VCaP (cell line): Measurements from ENCODE around the gene CPT1C.

Source experiments
- H3K27ac ChIP-seq: fragments of 450-650 bp; 2 replicates; pipeline ENCODE4 v1.5.1; 2017
- CTCF ChIP-seq: fragments of 450-650 bp; conservative IDR thresholded peaks from 2 replicates; pipeline ENCODE4 v1.5.1; 2017; ENCODE audit warnings: mild to moderate bottlenecking, moderate library complexity

Gene CPT1C

DNA sequence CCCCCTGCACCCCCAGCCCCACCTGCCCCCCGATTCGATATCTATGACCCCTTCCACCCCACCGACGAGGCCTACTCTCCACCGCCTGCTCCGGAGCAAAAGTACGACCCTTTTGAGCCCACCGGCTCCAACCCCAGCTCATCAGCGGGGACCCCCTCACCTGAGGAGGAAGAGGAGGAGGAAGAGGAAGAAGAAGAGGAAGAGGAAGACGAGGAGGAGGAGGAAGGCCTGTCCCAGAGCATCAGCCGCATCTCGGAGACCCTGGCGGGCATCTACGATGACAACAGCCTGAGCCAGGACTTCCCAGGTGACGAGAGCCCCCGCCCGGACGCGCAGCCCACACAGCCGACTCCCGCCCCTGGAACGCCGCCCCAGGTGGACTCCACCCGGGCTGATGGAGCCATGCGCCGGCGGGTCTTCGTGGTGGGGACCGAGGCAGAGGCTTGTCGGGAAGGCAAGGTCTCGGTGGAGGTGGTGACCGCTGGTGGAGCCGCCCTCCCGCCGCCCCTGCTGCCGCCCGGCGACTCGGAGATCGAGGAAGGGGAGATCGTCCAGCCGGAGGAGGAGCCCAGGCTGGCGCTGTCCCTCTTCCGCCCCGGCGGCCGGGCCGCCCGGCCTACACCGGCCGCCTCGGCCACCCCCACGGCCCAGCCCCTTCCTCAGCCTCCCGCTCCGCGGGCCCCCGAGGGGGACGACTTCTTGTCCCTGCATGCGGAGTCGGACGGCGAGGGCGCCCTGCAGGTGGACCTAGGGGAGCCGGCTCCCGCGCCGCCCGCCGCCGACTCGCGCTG is 39.7 kb upstream of the CPT1C start:
- TF ChIP-seq CTCF, result no peak
- H3K27ac ChIP-seq, result no peak overlapping the region

DNA sequence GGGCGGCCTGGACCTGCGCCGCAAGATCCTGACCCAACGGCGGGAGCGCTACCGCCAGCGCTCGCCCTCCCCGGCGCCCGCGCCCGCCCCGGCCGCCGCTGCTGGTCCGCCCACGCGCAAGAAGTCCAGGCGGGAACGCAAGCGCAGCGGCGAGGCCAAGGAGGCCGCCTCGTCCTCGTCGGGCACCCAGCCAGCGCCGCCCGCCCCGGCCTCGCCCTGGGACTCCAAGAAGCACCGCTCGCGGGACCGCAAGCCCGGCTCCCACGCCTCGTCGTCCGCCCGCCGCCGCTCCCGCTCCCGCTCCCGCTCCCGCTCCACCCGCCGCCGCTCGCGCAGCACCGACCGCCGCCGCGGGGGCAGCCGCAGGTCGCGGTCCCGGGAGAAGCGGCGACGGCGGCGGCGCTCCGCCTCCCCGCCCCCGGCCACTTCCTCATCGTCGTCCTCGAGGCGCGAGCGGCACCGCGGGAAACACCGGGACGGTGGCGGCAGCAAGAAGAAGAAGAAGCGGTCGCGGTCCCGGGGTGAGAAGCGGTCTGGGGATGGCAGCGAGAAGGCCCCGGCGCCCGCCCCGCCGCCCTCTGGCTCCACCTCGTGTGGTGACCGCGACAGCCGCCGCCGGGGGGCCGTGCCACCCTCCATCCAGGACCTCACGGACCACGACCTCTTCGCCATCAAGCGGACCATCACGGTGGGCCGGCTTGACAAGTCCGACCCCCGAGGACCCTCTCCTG is 38.9 kb upstream of the CPT1C start:
- no peak overlapping the region for H3K27ac ChIP-seq
- TF ChIP-seq CTCF, result no peak

- TF ChIP-seq CTCF, result no peak
- no peak overlapping the region for H3K27ac ChIP-seq
These were observed 38.1 kb upstream of the CPT1C start for GRCh38 chr19:49652551-49653465.

- no peak overlapping the region for H3K27ac ChIP-seq
- no peak for TF ChIP-seq CTCF
These were observed 37.5 kb upstream of the CPT1C start for GRCh38 chr19:49653466-49653806.

GRCh38 chr19:49654581-49654980 is 36.3 kb upstream of the CPT1C start:
- TF ChIP-seq CTCF, result no peak
- H3K27ac ChIP-seq, result no peak overlapping the region

DNA sequence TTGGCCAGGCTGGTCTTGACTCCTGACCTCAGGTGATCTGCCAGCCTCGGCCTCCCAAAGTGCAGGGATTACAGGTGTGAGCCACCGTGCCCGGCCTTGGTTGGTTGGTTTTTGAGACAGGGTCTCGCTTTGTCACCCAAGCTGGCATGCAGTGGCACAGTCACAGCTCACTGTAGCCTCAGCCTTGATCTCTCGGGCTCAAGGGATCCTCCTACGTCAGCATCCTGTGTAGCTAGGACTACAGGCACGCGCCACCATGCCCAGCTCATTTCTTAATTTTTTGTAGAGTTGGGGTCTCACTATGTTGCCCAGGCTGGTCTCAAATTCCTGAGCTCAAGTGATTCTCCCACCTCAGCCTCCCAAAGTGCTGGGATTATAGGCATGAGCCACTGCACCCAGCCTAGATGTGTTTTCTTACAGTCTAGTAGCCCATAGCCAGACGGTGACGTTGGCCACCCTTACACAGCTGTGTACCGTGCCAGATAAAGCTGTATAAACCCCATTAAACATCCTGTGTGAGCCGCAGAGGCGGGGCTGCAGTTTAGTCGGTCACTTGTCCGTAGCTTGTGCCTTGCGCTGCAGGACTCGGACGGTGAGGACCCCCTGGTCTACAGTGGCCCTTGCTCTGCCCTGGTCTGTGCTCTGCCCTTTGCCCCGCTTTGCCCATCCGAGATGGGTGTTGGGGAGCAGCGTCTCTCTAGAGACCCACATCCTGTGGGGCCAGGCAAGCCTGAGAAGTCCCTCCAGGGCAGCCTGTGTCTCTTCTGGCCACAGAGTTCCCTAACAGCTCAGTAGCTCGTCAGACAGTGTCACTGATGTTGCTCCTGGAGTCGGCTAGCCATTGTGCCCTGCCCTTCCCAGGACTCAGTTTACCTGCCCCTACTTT is 35.1 kb upstream of the CPT1C start:
- TF ChIP-seq CTCF, result no peak
- no peak overlapping the region for H3K27ac ChIP-seq
